Measurements from ENCODE around the gene UGT1A1.

The UGT1A1 gene

DNA sequence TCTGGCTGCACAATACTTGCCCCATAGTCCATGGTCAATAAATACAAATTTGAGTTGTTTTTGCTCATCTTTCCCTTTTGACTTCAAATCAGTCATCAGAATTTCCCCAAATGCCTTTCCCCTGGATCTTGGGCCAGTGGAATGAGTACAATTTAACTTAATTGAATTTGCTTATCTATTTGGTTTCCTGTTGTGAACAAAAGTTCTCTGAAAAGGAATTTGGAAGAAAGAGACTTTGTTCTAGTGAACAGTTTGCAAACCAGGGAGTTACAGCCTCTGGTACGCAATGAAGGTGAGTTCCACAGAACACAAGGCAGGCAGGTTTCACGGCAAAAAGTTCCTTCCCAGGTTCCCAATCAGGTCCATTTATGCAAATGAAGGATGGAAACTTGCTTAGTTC is 1.2 kb upstream of the UGT1A1 start:
- DNase-seq: no peak

DNA sequence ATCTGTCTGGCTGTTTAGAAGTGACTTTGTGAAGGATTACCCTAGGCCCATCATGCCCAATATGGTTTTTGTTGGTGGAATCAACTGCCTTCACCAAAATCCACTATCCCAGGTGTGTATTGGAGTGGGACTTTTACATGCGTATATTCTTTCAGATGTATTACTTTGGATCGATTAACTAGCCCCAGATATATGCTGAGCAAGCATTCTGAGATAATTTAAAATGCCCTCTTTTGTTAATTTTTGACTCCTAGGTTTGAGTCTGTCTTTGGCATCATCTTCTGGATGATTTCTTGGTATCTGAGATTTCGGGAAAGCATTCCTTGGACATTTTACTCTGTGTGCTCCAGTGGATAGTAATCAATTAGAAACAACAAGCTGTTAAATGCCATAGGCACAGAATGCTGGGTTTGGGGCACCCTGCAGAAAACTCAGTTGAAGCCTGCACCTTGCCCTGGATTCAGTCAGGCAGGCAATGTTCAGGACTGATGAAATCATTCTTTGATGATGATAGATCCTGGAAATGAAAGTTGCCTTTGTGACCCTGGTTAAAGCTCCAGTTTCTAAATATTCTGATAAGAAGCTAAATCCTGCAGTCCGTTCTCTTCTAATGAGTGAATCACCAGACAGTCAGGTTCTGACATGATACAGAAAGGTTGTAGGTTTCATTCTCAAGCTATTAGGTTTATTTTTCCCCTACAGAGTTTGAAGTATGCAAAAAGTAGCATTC is 1.1 kb downstream of the UGT1A1 start:
- no peak for DNase-seq

DNA sequence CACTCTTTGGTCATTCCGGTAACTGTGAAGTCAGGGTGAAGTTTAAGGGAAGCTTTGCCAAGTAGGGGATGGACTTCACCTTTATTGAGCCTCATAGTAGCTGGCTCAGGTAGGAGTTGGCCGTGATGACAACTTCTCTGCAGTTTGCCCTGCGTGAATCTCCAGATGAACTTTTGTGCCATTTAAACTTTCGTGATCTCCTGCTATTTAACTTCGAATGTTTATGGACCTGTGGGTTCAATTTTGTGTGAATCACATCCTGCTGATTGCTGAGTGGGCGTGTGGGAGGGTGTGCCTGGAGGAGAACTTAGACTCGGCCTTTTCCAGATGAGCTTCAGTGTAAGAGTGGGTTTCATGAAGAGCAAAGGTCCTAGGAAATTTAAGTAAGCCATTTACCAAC is 4.2 kb downstream of the UGT1A1 start:
- DNase-seq: no peak

DNA sequence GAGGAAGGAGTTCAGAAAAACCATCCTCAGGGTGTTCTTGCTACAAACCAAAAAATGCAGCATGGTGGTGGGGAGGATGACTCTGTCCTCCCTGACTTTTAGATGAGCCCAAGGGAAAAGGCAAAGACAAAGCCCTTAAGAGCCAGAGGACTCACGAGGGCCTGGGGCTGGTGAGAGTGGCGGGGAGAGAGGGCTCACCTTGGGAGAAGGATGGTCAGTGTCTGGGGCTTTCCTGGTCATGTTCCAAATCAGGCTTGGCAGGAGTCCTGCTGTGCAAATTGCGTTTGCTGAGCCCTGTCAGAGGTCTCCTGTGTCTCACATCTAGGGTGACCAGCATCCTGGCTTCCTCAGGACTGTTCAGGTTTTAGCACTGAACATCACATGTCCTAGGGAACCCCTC is 4.7 kb downstream of the UGT1A1 start:
- DNase-seq: no peak

DNA sequence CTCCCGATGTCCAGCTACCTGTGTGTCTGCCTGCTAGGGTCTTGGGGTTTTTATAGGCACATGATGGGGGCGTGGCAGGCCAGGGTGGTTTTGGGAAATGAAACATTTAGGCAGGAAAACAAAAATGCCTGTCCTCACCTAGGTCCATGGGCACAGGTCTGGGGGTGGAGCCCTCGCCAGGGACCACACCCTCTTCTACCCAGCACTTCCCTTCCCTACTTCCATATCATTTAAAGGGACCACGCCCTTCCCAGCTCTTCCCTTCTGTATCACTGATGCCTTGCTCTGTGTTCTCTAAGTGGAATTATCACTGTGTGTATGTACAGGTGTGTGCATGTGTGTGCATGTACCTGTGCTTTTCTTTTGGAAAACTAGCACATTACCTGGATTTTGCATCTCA is 6.3 kb downstream of the UGT1A1 start:
- no peak for DNase-seq

DNA sequence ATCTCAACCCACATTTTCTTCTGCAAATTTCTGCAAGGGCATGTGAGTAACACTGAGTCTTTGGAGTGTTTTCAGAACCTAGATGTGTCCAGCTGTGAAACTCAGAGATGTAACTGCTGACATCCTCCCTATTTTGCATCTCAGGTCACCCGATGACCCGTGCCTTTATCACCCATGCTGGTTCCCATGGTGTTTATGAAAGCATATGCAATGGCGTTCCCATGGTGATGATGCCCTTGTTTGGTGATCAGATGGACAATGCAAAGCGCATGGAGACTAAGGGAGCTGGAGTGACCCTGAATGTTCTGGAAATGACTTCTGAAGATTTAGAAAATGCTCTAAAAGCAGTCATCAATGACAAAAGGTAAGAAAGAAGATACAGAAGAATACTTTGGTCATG is 8.0 kb downstream of the UGT1A1 start:
- no peak for DNase-seq

DNA sequence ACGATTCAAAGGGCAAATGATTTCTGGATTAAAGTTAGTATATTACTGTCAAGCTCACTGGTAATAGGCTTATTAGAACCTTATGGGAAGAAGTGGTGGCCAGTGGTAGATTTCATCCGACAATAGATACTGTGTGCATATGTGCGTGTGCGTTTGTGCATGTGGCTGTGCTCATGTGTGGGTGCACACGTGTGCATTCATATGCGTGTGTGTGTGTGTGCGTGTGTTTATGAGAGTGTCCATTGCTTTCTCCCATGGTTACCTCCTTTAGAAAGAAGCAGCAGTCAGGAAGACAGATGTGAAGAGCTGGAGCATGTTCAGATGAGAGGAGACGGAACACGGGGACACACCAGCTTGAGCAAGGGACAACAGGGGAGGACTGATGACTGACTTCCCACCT is 9.2 kb downstream of the UGT1A1 start:
- no peak for DNase-seq

DNA sequence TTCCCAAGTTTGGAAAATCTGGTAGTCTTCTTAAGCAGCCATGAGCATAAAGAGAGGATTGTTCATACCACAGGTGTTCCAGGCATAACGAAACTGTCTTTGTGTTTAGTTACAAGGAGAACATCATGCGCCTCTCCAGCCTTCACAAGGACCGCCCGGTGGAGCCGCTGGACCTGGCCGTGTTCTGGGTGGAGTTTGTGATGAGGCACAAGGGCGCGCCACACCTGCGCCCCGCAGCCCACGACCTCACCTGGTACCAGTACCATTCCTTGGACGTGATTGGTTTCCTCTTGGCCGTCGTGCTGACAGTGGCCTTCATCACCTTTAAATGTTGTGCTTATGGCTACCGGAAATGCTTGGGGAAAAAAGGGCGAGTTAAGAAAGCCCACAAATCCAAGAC is 12.1 kb downstream of the UGT1A1 start:
- no peak for DNase-seq

DNA sequence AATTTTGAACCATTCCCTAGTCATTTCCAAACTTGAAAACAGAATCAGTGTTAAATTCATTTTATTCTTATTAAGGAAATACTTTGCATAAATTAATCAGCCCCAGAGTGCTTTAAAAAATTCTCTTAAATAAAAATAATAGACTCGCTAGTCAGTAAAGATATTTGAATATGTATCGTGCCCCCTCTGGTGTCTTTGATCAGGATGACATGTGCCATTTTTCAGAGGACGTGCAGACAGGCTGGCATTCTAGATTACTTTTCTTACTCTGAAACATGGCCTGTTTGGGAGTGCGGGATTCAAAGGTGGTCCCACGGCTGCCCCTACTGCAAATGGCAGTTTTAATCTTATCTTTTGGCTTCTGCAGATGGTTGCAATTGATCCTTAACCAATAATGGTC is 12.5 kb downstream of the UGT1A1 start:
- DNase-seq: no peak

DNA sequence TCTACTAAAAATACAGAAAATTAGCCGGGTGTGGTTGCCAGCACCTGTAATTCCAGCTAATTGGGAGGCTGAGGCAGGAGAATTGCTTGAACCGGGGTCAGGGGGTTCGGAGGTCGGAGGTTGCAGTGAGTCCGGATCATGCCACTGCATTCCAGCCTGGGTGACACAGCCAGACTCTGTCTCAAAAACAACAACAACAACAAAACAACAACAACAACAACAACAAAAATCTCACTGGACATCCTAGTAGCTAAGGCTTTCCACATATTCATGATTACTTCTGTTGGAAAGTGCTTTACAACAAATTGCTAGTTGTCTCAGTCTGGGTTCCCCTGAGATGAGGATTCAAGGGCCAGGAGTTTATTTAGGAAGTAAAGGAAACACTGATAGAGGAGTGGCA is 13.8 kb downstream of the UGT1A1 start:
- DNase-seq: no peak

DNA sequence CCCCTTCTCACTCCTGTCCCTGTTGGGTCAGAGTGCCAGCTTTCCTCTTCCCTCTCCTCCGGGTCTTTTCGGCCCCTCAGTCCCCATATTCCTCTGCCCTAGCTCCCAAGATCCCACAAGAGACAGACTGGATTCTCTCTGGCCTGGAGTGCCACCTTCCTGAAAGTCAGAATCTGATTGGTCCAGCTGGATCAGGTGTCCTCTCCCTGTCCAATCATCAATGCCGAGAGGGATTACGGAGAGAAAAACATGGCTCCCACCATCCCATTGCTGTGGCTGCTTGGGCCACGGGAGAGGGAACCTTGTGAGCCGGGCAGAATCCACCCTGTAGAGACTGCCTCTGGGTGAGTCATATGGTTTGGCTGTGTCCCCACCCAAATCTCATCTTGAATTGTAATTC is 15.3 kb downstream of the UGT1A1 start:
- no peak for DNase-seq

DNA sequence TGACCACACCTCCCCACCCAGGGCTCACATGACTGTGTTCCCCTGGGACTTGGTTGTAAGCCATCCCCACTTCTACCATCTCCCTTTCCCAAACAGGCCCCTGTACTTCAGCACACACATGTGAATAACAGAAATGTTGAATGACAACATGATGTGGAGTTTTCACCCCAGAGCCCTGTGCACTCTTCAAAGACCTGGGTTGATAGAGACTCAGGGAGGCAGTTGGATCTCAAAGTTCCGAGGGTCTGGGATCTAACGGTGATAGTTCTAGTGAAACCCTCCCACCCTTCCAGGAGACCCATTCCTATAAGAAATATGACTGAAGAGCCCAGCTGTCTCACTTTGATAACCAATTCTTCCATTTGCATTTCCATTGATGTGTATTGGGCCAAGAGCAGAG is 18.0 kb downstream of the UGT1A1 start, which contains the start of gene MROH2A:
TSS of gene MROH2A (plus strand) at position 301 of the 400 bp plus-strand sequence. CDS start 1,029 bp downstream, outside the sequence.
- DNase-seq: no peak

DNA sequence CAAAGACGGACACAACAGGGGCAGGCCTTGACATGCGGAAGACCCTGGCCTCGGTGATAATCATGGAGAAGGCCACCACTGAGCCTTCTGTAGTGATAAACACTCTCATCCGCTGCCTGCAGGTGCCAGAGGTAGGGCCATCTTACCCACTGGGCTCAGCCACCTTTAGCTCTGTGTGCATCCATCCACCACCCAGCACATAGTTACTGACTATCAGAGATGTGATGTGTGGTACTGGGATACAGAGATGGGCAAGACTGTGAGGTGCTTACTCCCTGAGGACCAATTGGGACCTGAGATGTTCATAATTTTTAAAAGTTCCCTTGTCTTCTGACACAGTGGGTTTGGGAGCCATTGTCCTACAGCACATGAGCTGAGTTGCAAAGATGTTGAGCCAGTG is 19.7 kb downstream of the UGT1A1 start:
- DNase-seq: no peak

DNA sequence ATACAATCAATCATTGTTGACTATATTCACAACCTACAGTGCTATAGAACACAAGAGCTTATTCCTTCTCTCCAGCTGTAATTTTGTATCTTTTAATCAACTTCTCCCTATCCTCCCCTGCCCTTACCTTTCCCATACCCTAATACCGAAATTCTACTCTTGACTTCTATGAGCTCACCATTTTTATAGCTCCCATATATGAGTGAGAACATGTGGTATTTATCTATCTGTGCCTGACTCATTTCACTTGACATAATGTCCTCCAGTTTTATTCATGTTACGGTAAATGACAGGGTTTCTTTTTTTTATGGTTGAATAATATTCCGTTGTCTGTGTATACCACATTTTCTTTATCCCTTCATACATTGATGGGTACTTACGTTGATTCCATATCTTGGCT is 20.7 kb downstream of the UGT1A1 start:
- no peak for DNase-seq

DNA sequence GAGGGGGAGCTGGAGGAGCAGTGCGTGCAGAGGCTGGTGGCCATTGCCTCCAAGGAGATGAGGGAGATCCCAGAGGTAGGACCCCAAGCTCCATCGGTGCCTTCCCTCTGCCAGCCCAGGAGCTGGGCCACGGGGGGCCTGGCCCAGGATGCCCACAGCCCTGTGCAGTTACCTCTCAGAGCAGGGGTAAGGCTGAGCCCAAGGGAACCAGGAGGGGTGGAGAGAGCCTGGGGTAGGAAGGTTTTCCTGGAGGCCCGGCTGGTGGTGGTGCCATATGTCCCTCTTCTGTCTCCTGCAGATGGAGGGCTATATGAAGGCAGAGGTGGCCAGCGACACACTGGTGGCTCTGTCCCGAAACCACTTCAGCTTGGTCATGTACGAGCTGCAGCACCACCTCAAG is 29.5 kb downstream of the UGT1A1 start:
- DNase-seq: no peak

DNA sequence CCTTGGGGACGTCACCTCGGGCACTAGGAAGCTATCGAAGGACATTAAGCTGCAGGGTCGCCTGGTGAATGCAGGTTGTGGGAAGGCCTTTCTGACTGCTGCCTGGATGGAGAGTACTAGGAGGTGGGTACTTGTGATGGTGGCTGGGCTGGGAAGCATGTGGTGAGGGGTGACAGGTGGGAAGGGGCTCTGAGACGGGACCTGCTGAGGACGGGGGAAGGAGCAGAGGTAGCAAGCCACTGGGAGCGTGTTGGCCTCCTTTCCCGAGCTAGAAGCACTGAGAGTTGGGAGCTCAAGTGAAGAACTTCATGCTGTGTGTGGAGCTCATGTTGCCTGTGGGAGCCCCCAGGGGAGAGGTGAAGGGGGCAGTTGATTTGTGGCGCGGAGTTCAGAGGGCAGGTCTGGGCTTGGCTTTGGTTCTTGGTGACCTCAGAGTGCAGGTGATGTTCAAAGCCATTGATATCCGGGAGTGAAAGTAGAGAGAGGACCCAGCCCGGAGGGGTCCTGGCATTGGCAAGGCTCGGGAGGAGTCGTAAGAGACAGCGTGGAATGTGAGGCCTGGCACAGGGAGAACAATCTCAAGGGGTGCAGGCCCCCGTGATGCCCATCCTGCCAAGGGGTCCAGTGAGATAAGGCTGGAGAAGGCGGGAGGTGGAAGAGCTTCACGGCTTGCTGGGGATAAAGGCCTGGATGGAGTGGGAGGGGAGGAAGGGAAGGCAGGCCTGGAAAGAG is 31.2 kb downstream of the UGT1A1 start:
- DNase-seq: no peak

DNA sequence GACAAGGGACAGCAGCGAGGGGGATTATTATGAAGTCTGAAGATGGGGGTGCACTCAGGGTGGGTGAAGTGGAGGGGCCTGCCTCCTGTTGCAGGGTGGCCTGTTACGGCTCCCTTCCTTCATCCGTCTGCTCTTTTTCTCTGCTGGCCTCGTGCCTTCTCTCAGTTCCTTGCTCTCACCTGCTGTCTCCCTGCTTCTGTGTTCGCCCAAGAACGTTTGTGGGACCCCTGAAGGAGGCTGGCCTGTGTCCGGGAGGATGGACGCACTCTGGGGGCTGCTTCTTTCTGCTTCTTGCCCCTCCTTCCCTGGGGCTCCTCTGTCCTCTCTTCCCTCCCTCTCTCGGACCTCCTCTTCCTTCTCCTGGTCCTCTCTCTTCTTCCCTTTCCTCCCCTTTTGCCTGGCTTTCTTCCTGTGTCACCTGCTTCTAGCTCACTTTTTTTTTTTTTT is 31.8 kb downstream of the UGT1A1 start:
- no peak for DNase-seq

DNA sequence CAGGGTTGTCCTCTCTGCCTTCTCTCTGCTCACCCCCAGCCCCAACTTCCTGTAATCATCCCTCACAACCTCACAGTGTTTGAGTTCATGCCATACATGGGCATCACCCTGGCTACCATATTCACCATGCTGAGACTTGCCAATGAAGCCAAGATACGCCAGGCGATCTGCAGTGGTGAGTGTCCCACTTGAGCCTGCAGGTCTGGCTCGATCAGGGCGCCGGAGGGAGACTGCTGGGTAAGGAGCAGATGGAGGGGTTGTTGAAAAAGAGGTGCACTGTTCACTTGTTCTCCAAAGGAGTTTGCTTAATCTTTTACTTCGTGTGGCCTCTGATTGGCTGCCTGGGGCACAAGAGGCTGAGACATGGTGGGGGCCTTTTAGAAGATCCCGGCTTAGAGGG is 32.6 kb downstream of the UGT1A1 start:
- no peak for DNase-seq

DNA sequence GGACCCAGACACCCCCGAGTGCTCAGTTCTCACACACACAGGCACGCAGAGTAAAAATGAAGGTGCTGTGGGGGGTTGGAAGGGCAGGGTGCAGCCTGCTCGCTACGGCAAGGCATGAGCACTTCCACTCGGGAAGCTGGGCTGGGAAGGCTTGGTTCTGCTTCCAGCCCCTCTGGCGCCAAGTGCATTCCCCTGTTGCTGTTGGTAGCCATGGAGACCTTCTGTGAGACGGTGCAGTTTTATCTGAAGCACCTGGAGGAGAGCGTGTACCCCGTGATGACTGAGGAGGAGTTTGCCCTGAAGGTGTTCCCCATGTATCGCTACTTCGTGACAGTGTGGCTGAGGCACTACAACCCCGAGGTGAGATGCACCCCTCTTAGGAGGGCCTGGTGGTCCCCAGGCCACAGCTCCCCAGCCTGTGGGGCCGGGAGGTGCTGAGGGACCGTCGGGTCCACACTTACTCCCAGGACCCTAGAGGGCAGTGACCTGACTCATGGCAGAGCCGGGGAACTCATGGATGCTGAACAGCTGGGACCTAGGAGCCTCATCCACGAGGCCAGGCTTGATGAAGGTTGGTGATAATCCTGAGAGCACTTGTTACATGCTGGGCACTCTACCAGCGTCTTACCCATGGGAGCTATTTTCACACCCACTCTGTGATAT is 33.5 kb downstream of the UGT1A1 start:
- DNase-seq: no peak

DNA sequence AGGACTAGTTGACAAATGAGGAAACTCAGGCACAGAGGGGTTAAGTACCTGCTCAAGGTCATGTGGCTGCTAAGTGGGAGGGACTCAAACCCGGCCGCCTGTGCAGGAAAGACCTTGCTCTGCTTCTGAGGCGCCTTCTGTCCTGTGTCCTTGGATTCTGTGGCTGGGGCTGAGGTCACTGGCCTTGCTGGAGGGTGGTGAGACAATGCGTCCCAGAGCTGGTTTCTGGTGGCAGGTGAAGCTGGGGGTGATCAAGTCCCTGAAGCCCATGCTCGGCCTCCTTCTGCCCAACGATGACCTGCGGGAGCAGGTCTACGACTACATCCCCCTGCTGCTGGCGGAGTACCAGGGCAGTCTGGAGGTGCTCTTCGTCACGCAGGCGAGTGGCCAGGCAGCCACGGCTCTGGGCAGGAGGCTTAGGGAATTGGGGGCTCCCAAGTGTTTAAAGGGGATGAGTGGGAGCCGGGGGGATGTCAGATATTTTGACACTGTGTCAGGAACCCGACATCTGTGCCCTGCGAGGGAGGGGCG is 34.1 kb downstream of the UGT1A1 start:
- DNase-seq: no peak

DNA sequence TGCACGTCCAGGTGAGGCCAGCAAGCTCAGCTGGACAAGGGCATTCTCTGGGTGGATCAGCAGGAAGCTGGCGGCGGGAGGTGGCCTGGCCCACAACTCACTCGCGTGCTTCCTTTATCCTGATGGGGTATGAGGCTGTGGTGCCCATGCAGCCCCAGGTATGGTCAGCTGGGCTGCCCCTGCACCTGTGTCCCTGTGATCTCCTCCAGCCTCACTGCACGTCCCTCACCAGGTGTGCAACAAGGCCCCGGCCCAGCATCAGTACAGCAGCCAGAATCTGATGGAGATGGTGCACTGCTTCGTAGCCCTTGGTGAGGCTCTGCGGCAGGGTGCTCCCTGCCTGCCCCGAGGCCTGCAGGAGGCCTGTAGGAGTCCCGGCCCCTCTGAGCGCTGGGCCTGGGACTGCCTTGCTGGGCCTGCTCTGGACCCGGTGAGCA is 35.7 kb downstream of the UGT1A1 start:
- no peak for DNase-seq

DNA sequence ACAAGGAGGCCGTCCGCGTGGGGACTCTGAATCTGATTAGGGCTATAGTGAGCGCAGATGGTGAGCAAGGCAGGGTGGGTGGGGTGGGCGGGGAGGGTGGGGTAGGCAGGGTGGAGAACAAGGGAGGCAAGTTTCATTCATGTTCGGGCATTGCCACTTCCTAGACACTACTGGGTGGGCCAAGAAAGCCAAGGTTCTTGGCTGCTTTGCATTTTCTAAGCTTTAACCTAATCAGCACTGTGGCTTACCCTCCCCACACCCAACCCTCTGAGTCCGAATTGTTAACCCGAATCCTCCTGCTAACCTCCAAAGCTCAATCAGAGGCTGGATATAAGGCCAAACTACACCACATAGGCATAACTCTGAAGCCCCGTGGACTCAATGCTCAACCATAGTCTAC is 36.2 kb downstream of the UGT1A1 start:
- DNase-seq: no peak

DNA sequence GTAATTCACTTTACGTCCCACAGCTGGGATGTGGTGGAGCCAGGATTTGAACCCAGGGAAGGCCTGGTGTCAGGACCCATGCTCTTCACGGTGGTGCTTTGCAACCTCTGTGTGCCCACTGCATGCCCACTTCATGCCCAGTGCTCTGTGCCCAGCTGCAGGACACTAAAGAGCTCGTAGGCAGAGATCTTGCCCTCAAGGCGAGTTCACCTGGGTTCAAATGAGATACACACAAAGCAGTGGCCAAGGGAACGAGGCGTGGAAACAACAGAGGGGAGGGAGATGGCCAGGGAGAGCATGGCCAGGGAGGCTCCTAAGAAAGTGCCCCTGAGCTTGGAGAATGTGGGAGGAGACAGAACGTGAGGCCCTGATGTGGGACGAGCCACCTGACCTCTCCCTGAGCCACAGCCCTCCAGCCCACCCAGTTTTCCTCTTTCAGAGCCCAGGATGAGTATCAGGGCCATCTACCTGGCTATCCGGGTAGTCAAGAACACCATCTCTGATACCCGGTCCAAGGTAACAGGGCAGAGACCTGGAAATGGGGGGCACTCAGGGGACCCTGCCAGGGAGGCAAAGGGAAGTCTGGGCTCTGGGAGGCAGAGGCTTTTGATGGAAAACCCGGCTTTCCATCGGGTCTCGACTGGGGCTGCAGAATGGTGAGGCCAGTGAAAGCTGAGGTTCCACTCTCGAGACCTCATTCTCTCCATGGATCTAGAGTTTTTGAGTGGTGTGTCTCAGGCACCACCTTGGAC is 38.4 kb downstream of the UGT1A1 start:
- DNase-seq: no peak
